Caki2 (cell line): ENCODE results near the gene TGFA. TPM values are rescaled to one million over a fixed set of nuclear protein-coding genes. Genes with fewer than 3 reads are reported as not detected.
"Not testable (repeated sequence)": the region's sequence is repeated elsewhere in the genome, so short reads cannot be mapped to it uniquely, and the experiment has no call there.

ENCODE experiments used
- DNase-seq: peaks from one replicate; pipeline ENCODE4 v3.0.0-alpha.2; 2015; ENCODE audit warnings: low read depth
- in situ Hi-C: cut with HindIII; loops from 2 replicates; pipeline ENCODE4 v1.10.0; 2016; ENCODE audit warnings: low sequenced_read_pairs, low pct_unique_long_range_greater_than_20kb, mixed read lengths
- total RNA-seq: library from RNA; depleted of rRNA; stranded (reverse); fragments of >200 nt; shearing (Covaris generic); gene quantifications from 2 replicates; pipeline ENCODE4 v1.2.3, GENCODE V29; 2014; ENCODE audit warnings: low replicate concordance

TGFA gene
- total RNA-seq, 1 experiment from 2014 or later, result 84.3 TPM

DNA sequence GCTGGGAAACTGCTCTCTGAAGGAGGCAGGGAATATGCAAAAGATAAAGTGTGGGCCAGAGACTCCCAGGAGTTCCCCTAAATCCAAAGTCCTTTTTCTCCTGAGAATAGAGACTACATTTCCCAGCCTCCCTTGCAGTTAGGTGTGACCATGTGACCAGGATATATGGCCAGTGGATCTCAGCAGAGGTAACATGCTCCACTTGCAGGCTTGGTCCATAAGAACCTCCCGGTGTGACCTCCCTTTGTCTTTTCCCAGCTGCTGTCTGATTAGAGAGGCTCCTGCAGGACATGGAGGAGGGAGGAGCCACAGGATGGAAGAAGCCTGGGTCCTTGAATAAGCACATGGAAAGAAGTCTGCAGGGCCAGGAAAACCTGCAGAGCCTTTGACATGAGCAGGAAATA is 76.2 kb downstream of the TGFA start:
- in situ Hi-C loops, result no loop called here
- DNase-seq, result no peak

DNA sequence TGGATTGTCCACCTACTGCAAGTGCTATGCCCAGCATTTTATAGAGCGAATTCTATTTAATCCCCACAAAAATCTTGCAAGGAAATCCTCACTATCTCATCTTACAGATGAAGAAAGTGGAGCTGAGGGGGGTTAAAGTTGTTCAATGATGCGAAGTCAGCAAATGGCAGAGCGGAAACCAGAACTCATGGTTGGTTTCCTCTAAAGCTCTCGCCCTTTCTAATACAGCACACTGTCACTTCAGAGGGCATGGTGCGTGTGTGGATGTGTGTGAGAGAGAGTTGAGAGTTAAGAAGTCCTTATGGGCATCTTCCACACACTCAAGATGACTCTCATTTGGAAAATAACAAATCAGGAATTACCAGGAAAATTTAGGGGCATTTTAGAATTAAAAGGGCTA is 78.4 kb downstream of the TGFA start:
- in situ Hi-C loops, result no loop called here
- no peak for DNase-seq

DNA sequence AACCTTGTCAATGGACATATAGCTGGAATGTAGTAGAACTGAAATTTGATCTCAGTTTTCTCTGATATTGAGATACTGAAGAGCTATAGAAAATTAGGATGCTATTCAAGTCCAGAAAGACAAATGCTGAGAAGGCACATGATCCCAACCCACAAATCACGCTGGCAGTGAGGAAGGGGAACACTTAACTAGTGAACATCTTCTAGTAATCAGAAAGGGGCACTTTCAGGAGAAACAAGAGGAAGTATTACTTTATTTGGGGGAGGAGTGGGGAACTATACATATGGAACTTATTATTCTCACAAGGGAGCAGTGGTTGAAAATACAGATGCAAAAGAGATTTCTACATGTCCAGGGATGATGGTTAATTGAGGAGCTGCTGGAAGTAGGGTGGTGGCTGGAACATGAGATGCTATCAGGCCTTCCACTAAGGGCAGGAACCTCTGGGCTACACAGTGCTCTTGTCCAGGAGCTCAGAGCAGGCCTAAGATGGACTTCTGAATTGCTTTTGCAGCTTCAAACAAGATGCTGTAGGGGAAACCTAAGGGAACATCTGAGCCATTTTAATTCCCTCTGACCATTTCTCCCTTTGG is 79.3 kb downstream of the TGFA start:
- in situ Hi-C loops, result no loop called here
- no peak for DNase-seq

DNA sequence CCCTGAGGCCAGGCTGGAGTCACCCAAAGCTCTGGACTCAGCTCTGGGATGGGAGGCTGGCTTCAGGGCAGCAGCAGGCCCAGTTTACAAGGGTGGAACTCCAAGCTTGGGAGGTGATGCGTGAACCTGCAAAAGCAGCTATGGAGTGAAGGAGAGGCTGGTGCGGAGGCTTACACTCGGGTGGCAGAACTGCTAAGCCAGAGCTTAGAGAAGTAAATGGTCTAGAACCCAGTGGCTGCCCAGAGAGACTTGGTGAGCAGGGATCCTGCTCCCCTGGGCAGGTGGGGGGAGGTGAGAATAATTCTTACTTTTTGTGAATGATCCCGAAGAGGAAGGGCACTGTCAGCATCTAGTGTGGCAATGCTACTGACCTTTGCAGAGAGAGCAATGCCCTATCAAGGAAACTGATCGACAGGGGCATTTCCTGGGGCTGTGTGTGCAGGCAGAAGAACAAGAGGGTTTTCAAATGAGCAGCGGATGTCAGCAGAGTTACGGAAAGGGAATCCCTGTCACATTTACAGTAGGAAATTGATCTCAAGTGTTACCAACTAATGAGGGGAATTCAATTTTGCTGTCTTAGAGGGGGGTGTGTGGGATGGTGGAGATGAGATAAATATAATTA is 80.4 kb downstream of the TGFA start:
- in situ Hi-C loops, result no loop called here
- DNase-seq, result no peak

DNA sequence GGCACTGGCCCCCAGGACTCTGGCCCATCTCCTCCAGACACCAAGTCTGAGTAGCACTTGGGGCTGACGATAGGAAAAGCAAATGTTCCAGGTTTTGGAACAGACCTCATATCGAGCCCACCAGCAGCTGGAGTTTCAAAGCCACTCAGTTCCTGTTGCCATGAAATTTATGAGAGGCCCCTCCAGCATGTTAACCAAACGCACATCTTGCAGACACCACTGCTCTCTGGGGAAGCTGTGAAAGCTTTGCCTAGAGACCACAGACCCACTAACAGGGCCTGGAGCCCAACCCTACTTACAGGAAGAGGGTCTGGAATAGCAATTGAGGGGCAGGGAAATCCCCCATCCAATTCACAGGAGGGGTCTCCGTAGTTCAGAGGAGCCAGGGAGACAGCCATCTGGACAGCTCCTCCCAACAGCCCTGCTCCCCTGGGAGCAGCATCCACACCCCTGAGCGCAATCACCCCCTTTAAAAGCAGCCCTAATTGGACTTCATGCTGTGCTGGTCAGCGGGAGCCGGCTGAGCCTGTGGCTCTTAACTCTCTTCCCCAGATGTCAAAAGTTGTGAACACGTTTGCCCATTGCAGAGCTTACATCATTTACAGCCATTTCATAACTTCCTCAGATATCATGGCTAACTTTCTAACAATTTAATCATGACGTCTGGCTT is 81.3 kb downstream of the TGFA start:
- in situ Hi-C loops, result no loop called here
- DNase-seq, result no peak

DNA sequence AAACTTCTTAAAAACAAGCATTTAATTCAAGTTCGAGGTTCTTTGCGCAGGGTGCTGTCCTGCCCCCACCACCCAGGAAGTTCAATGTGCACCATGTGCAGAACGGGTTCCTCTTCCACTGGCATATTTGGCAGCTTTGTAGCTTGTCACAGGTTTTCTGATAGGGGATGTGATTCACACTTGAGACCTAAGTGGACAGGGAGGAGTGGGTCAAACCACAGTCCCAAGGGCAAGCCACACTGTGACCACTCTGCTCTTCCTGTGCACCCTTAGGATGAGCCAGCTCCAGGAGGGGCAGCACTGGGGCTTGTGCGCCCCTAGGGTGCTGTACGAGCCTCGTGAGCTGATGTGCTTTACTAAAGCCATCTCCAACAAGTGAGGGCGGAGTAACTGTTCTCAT is 82.5 kb downstream of the TGFA start:
- in situ Hi-C loops, result no loop called here
- DNase-seq, result no peak

DNA sequence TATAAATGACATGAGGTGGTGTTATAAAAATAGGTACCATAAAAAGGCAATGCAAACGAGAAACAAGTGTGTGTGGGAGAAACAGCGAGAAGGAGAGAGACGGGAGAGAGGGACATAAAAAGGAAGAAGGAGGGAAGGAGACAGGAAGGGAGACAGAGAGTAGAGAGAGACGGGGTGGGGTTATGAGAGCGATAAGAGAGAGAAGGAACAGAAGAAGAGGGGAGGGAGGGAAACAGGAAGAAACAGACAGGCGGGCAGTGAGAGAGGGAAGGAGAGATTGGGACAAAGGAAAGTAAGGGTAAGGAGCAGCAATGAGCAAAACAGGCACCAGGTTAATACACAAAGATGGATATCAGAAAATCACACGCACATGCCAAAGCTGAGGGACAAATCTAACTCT is 83.7 kb downstream of the TGFA start:
- in situ Hi-C loops, result no loop called here
- no peak for DNase-seq

DNA sequence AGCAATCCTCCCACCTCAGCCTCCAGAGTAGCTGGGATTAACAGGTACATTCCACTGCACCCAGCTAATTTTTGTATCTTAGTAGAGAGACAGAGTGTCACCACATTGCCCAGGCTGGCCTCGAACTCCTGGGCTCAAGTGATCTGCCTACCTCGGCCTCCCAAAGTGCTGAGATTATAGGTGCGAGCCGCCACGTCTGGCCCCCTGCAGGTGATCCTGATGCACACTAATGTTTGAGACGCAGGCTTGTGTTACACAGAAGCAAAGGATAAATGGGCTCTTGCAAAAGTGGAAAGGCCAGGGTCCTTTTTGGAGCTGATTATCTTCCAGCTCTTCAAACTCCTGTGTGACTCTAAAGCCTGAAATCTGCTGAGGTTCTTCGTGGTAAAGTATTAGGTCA is 84.2 kb downstream of the TGFA start:
- no peak for DNase-seq
- in situ Hi-C loops, result no loop called here

DNA sequence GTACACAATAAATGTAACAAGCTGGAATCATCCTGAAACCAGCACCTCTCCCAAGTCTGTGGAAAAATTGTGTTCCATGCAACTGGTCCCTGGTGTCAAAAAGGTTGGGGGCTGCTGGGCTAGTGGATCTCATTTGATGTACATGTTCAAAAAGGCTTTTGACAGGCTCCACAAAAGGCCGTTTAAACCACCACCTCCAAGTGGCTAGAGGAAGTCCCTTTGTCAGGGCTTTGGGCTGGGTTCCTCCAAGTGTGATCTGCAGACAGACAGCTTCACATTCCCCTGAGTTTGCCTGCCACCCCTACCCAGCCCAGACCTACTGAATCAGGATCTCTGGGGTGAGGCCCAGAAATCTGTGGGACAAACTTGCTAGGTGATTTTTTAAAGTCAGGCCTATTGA is 84.7 kb downstream of the TGFA start:
- in situ Hi-C loops, result no loop called here
- no peak for DNase-seq

DNA sequence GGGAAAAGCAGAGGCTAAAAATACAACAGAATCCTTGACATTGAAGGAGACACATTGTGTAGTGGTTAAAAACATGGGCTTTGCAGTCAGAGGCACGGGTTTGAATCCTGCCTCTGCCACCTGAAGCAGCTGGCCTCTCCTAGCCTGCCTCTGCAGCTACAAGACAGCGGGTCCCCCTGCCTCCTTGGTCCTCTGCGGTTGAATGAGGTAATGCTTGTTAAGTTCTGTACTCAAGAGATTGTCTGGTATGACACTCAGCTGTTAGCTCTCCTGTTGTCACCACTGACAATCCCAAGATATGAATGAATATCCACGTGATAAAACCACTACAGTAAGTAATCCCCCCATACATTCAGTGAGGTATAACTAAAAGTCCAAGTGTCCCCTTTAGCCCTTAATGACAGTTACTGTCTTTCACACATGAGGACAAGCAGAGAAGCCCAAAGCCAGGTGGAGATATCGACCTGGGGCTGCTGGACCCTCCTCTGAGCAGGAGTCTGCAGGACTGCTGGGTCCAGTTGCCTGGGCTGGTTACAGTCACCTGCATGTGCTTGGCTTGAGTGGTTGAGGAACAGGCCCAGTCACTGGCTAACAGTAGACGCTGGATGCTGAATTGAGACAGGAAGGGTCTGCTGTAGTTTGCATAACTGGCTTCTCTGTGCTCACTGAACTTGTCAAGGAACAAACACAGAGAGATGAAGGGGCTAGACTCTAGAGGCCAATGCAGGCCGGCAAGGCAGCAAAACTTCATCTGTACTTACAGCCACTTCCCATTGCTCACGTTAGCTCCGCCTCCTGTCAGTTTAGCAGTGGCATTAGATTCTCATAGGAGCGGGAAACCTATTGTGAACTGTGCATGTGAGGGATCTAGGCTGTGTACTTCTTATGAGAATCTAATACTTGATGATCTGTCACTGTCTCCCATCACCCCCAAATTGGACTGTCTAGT is 85.5 kb downstream of the TGFA start:
- DNase-seq, result no peak
- in situ Hi-C loops, result no loop called here

DNA sequence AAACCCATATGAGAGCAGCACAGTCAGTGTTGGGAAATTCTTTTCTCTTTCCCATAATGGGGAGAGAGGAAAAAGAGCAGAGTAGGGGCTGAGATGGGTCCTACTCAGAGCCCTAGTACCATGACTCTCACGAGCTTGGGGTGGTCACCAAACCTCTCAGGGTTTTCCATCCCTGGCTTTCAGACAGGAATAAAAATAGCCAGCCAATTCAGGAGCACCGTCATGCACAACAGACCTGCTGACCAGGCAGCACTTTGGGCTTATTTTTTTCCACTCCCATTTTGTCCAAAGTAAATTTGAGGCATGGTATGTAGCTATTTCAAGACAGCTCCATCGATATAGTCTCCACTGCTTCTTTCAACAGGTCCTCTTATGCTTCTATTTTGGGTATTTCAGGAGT is 86.4 kb downstream of the TGFA start:
- in situ Hi-C loops, result no loop called here
- no peak for DNase-seq

DNA sequence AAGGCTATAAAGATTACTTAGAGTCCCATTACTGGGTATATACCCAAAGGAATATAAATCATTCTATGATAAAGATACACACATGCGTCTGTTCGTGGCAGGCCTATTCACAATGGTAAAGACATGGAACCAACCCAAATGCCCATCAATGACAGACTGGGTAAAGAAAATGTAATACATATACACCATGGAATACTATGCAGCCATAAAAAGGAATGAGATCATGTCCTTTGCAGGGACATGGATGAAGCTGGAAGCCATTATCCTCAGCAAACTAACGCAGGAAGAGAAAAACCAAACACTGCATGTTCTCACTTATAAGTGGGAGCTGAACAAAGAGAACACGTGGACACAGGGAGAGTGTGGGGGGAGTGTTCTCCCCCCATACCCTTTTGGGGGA is 87.0 kb downstream of the TGFA start:
- DNase-seq, in situ Hi-C loops: not testable (repeated sequence)

DNA sequence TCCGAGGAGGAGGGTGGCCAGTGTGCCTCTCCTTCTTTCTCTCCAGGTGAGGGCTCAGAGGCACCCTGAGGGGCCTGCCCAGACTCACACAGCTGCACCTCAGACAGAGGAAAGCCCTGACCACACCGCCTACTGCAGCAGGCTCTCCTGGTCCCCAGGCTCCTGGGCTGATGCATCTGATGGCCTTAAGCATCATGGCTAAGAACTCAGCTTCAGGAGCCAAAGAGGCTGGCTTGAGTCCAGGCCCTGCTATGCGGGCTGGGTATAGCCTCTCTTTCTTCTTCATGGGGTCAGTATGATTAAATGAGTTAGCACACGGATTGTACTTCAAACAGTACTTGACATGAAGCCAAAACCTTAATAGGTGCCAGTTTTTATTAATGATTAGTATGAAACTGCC is 89.6 kb downstream of the TGFA start:
- in situ Hi-C loops, result no loop called here
- no peak for DNase-seq

DNA sequence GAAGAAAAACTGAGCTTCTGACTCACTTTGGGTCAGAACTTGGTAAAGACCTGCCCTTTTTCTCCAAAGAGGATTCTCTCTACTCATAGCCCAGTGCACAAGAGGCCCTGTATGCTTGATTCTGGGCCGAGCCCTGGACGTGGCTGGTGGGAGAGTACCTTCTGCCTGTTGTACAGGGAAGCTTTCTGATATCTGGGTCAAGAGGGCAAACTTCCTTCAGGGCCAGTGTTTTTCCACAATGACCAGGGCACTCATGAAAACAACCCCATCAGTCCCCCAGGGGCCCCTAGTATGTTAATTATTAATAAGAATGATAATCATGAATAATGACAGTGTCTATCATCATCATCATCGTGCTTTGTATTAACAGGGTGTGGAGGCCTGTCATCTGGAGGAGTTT is 90.0 kb downstream of the TGFA start:
- in situ Hi-C loops, result no loop called here
- DNase-seq, result no peak

DNA sequence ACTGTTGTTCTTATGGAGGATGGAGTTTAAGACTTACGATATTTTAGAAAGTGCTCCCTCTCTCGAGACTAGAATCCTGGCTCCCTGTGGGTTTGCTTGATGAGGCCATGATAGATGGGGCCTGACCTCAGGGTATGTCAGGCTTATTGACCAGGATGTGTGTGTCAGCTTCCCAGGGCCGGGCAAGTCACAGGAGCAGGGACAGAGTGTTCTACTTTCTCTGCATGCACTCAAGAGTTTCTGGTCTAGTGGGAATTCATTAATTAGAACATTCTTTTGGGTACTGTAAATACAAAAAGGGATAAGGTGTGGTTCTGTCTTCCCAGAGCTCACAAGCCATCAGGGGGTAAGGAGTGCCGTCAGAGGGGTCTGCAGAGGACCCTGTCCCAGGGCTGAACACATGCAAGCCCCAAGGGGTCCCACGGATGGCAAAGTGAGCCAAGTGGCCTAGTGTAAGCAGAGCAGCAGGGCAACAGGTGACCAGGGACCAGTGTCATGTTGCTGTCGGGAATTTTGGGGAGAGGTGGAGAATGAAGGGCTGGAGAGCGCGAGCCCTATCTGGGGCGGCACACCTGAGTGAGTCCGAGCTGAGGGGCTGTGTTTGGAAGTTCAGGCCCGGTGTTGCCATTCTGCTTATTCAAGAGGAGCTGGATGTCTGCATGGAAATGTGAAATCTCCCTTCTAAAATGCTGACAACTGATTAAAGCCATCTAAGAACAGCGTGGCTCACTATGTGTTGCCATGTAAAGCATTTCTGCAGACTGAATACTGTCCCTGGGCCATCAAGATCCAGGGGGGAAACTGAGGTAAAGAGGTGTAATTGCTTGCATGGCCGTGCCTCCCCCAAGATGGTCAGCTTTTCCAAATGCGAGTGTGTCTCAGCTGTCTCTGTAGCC is 91.4 kb downstream of the TGFA start:
- in situ Hi-C loops, result no loop called here
- DNase-seq, result no peak

DNA sequence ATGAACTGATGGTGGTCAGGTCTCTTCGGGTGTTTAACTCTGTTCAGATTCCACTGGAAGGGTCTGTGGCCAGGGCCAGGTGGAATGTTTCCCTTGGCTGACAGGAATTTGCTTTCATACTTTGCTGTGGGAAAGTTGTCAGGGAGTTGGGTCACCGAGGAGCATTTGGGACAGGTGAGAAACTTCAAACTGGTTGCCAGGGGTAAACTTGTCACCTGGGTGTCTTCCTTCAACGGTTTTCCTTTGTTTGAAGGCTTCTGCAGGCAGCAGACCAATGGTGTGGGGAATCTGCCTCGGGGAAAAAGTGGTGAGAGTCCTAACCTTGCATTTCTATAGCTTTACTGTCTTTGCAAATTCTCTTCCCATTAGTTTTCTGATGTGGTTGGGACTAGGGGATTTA is 92.2 kb downstream of the TGFA start:
- in situ Hi-C loops, result no loop called here
- no peak for DNase-seq

DNA sequence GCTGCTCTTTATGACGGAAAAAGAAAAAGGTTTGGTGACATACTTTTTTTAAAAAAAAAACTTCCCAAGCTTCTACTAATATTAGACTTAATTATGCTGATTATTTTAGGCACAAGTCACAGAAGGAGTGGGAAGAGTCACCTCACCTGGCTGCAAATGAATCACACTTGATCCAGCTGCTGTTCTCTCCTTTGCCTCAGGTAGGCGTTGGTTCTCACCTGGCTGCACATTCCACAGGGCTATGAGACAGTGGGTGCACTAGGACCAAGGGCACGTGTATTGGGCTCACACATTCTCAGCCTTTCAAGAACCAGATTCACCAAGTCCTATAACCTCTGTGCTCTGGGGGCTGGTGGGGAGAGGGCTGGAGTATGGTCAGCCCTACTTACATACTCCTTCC is 93.3 kb downstream of the TGFA start:
- no peak for DNase-seq
- in situ Hi-C loops, result no loop called here

DNA sequence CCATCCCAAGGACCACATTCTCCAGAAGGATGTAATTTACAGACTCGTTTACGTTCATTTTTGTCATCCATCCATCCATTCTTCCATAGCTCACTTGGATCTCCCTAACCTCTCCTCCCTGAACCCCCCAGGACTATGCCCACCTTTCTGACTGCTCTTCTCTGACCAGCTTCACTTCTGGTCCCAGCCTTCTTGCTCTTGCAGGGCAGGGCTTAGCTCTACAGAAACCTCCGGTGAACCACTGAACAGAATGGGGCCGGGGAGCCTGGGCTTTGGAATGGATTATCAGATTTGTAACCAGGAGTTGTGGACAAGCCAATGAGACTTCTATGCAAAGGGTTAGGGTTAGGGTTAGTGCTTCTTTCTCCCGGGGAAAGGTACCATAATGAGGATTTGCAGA is 95.0 kb downstream of the TGFA start:
- in situ Hi-C loops, result no loop called here
- DNase-seq, result no peak
